NCI-H748 (cell line): ENCODE results near the gene MYCBP2.

ENCODE experiments used
- DNase-seq: peaks from one replicate; lab custom pipeline; 2025; ENCODE audit not compliant: unreplicated experiment; lab: John Stamatoyannopoulos, UW

Gene MYCBP2

DNA sequence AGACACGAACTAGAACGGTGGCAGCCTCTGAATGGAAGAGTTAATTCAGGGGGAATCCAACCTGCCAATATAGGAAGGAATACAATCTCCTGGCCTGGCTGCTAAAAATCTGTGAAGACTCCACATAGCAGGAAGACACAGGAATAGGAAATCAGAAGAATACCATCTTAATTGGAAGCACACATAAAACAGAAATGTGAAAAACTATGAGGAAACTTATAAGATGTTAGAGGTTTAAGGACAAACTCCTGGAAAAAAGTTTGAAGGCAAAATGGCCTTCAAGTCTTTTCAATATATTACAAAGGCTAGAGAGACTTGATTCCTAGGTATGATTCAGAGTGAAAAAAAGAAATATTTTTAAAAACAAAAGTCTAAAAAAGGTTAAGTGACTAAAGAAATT is 221.8 kb downstream of the MYCBP2 start:
- DNase-seq: no peak

DNA sequence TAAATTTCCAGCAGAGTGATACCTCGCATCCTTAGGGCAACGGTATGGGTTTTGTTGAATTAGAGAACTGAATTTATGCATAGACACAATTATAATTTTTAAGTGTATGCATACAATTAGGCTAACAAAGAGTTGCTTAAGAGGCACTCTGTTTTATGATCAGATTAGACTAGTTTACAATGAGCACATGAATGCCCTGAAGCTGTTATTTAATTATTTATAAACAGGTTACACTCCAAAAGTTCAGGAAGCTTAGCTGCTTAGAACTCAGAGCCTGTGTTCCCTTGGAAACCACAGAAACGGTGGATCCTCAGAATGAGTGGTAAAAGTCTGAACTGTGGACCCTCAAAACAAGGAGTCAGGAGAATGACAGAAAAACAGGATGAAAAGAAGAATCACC is 227.5 kb downstream of the MYCBP2 start:
- no peak for DNase-seq

DNA sequence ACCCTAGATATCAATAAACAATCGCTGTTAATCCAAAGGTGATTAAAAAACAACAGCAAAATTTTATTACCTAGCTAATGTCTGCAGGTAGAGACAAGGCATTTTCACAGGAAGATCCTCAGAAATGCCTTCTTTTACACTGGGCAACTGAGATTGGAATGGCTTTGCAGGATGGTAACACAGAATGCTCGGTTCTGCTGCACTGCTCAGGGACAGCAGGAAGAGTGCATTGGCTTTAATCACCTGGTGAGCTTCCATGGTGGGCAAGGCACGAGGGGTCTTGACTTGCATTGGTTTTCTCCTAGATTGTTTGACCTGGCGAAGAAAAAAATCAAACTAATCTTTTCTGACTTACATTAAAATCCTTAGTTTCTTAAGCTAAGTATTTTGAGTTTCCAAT is 231.6 kb downstream of the MYCBP2 start:
- DNase-seq: no peak

DNA sequence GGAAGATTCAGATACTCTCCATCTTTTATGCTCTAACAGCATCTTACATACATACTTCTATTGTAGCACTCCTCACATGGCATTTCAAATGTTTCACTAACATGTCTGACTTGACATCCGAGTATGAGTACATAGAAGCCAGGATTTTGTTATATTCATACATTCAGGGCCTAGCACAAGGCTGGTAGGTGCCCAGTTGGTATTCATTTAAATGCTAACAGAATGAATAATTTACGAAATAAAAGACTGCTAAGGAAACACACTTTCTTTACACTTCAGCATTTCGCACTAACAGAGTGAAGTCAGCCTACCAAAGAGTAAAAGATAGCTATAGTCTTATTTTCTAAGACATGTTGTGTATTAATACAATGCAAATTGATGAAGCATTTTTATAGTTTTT is 232.1 kb downstream of the MYCBP2 start:
- no peak for DNase-seq

DNA sequence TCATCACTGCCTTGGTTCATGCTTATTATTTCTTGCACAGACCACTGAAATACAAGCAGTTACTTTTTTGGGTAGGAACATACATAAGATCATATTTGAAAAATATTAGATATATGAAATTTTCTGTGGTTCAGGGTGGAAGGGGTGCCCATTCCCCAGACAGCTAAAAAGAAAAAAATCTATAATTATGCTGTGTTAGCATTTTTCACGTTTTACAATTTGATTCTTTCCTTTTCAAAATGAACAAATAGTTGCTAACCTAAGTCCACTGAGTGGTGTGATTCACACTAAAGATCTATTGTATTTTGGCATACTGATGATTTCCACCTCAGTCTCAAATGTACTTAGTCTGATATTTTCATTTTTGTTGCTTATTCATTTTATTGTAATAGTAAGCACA is 233.2 kb downstream of the MYCBP2 start:
- DNase-seq: no peak

DNA sequence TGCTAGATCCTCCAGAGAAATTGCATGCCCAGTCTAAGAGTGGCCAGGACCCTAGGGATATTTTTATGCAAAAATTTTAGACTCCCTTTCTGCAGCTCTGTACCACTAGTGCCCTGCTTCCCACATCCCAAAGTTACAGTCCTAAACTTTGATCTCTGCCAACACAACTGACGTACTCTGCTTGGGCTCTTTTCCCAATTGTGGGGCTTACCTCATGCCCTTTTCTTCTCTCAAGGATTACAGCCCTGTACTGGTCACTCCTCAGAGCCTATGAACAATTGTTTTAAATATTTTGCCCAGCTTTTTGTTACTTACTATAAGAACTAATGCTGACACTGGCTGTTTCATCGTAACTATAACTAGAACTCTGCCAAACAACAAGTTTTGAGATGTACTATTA is 242.1 kb downstream of the MYCBP2 start:
- DNase-seq: no peak

DNA sequence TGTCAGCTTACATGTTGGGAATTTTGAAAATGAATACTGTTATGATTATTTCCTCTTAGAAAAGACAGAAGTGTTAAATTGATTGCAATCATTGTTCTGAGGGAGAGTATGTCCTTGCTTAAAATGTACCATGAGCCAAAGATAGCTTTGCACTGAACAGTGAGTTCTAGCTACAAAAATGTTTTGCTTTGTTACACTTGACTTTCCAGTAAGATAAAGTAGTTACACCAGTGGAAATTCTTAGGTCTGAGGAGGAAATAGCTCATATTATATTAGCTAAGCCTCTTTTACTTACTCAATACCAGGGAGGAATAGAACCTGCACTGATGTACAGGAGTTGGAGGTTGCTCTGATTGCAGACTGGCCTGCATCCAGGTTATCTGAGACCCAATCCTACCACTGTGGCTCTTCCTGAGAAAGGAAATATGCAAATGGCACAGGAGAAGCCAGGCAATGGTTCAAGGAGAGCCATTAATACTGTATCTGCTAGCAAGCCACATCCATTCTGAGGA is 246.9 kb downstream of the MYCBP2 start:
- no peak for DNase-seq

DNA sequence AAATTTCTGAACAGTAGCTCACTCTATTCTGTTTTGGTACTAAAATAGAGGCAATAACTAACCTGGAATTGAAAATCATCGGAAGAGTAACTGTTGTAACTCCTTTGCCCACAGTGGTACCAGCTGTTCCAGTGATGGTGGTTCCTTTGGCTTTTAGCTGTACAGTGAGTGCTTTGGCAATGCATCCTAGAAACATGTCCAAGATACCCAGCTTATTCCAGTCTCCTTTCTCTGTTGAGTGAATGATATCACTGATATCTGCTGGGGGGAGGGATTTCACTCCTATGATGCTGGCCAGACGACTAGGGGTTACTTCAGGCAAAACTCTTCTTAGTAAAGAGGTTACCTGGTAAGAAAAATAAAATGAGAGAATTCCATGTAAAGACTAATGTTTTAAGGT is 259.4 kb downstream of the MYCBP2 start:
- DNase-seq: no peak

DNA sequence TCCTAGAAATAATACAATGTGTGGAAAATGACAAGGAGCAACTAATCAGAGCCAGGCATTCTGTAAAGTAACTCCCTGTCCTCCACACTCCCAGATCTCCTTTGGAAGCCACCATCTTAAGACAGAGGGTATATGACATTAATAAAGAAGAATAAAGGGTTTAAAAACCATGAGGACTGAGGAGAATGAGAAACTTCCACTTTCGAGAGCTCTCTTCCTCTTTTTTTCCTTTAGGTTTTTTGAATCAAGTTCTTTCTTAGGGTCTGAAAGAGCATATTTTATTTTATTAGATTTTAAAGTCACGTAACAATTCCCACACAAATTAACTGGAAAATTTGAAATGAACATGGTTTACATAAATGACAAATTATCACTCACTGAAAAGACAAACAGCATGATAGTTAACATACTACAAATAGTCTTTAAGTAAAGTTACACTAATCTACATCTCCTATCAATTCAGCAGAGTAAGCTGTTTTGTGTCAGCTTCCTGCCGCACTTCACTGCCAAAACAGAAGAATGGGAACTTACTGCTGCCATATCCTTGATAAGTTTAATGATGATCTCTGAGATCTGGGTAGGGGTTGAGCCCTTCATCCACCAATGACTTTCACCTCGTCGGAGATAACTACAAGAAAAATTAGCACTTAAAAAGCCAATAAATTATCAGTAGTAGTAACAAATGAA is 261.3 kb downstream of the MYCBP2 start:
- no peak for DNase-seq

DNA sequence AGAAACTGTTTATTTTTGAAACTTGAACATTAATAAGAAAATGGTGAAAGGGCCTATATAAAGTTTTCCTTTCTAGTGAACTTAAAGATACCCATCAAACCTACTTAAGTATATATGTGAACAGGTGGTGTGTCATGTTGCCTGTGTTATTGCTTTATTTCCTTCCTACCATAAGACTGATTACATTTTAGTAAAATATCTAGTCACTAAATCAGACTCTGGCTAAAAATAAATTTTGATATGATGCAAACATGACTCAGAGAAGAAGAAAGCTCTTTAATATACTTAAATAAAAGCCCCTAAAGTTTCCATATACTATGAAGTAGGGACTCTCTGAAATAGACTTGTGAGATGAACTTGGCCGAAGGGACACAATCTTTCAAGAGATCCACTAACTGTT is 264.8 kb downstream of the MYCBP2 start:
- DNase-seq: no peak

DNA sequence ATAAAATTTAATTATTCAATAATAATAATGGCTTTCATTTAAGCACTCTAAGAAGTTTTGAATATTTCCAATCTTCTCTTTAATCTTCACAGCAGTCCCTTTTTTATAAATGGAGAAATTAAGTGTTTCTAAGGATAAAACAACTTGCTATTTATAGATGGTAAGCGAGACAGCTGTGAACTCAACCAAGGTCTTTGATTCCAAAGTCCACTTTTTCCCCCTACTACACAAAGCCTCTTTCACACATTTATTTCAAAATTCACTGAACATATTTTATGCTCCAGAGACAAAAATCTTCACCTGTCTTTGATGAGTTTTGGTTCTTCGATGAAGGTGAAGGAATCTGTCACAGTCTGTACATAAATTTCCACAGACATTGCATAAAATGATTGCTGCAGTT is 265.5 kb downstream of the MYCBP2 start:
- no peak for DNase-seq

DNA sequence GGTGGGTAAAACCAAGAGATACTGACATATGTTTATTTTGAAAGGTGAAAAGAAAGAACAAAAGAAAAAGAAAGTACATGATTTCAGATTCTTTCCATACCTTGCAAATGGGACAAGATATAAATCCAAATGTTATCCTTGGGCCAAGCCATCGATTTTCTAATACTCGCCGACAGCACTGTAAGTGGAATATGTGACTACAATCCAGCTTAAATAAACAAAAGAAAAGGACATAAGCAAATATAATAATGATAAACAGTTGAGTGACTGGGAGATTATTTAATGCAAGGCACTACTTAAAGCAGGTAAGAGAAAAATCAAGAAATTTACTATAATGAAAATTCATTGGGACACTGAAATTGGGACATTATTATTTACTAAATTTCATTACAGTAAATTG is 270.0 kb downstream of the MYCBP2 start:
- DNase-seq: no peak

DNA sequence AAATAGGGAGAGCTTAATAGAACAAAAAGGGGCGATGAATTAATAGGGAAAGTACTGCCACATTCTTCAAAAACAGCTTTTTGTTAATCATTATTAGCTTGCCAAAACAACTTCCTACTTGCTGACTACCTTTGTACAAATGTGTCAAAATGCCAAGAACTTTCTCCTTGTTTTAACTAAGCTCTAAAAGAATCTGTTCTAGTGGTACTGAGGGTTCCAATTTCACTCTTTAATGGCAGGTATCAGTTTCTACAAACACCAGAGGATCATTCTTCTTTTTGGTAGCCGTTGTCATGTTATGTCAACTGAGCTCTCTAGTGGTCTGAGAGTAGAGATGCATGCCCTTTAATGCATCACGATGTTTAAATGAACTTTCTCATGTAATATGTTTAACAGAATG is 270.5 kb downstream of the MYCBP2 start:
- peak; percentile 8 for DNase-seq

DNA sequence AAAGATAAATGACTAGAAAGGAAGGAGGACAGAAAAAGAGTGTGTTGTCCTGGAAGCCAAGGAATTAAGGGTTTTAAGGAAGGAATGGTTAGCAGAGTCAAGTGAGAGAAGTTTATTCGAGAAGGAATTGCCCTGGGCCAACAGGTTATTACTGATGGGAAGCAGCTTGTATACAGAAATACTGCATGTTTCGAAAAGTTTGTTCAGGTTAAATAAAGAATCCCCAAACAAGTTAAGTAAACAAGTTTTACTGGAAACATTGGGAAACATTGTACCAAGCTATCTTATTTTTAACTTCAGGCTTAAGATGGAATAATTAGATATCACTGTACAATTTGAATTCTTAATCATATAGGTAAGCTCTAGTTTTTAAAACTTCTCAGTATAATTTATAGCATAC is 271.7 kb downstream of the MYCBP2 start:
- no peak for DNase-seq

DNA sequence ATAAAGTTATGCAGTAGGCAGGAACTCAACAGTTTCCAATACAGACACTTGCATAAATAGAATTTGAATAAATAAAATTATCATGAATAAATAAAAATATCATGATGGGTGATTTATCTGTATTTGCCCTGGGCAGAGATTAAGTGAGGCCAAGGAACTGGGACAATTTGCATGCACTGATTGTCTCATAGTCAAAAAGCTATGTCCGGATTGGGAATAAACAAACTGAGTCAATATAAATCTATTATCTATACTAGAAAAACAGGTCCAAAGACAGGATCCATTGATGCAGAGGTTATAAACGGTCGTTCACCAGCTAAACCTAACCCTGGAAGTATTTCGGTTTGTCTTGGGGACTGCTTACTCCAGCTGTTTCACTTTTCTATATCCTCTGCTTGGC is 273.7 kb downstream of the MYCBP2 start:
- DNase-seq: no peak

DNA sequence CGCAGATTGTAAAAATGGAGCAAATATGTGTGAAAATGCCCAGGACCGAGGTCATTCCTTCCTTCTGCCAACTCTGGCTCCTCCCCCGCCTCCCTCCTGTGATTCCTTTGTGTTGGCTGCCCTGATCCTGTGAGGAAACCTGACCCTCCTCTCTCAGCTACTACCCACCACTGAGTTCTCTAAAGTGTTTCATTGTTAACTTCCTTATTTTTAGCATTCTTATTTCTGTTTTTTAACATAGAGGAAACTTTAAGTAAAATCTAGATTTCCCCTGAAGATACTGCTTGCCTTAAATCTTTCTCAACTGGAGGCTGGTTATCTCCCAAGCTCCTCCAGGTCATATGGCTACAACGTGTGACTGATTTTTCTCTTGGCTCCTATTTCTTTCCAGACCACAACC is 278.2 kb downstream of the MYCBP2 start:
- DNase-seq: no peak

DNA sequence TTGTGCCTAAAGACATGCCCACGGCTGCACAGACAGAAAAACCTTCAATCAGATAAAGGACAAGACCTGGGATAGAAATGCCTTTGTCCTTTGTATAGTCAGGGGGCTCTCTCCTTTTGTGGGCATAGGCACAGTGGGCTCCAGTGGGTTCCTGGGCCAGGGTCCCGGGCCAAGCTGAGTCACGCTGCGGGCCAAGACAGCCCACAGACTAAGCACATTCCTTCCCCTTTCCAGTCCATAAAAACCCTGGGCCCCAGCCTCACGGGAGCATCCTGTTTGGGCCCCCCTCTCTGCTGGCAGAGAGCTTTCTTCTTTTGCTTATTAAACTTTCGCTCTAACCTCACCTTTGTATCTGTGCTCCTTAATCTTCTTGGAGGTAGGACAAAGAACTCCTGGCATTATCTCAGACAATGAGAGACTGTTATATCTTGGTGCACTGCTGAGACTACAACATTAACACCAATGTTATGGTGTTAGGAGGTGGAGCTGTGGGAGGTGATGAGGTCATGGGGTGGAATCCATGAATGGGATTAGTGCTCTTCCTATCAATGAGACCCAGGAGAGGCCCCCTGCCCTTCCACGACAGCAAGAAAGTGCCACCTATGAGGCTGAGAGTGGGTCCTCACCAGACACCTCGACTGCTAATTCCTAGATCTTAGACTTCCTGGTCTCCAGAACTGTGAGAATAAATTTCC is 279.1 kb downstream of the MYCBP2 start:
- no peak for DNase-seq

DNA sequence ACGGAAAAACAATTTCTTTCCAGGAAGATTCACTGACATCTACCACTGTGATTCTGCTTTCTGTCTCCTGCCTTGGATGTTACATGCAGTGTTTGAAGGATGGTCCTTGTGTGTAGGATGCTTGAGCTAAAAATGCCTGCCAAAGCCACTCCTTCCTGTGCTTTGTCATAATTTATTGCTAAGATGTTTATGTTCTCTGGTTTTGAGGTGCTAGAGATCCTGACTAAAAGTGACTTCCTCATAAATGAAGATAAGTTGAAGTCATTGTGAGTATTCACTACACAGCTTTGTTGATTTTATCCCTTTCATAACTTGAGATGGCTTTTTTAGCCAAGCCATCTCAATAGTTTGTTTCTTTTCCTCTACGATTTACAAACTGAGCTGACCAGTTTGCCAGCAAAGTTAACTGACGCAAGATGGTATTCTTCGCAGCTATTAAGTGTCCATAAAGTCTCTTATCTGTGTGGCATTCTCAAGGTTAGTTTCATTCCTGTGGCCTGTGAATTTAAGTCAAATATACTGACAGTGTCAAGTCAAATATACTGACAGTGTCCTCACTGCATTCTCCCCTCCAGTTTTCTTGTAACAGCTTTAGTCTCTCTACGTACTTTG is 284.2 kb downstream of the MYCBP2 start:
- DNase-seq: no peak

DNA sequence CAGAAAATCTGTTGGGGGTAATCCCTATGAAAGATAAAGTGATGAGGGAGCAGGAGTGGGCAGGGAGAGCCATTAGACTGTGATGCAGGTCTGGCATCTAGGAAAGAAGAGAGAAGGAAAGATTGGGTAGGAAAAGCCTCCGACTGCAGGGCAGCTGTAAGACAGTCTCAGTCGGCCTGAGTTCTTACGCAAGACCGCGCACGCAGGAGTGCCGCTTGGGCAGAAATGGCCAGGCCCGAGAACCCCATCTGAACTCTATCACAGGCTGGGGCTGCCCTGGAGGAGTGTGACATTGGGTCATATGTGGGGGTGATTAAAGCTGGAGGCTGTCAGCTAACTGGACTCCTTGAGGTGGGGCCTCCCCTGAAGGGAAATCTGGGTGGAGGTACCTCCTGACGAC is 286.1 kb downstream of the MYCBP2 start:
- no peak for DNase-seq

DNA sequence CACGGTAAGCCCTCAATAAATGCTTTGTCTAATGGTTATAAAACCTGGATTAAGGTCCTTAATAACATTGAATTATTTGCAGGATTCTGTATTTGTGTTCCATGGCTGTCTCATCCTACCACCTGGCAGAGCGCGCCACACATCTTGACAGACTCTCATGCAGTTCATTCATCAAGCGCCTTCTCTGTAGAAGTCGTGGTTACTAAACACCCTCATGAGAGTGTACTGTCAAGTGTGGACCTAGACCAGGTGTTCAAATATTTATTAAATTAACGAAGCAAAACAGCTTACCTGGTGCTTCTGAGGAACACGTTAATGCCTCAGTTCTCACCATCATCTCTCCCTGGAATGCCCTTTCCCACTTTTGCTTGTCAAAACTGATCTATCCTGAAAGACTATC is 286.8 kb downstream of the MYCBP2 start:
- DNase-seq: peak; percentile 83

DNA sequence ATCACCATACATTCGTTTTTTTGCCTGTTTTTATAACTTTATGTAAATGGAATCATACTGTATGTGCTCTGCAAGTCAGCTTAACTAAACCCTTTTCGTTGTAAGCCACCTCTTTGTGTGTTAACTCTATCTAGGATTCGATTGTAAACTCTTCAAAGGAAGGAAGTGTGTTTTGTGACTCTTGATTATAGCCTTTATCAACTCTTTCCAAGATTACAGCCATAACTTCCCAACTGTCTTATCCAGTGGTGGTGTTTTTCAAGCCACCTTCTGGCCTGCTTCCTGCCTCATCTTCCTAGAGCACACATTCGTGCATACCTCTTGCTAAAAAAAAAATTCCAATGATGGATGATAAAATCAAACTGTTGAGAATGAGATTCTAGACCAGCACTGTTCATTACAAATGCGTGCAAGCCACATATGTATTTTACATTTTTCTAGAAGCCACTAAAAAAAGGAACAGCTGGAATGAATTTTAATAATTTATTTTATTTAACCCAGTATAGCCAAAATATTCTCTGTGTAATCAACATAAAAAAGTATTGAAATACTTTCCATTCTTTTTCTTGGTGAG is 287.9 kb downstream of the MYCBP2 start:
- no peak for DNase-seq

DNA sequence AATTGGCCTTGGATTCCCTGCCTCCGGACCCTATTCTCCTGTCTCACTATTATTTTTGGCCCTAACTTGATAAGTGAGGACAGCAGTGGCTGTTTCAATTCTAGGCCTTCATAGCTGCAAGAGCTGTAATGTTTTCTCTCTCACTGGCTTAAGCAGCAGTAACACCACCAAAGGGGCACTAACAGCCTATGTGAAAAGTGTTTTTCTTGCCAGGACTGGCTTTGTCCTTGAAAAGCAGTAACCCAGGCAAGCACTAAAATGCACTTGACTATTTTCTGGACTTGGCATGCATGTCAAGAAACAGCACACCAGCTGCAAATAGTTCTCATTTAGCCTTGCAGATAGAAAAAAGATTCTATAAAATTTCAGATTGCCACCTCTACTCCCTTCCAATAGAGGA is 290.6 kb downstream of the MYCBP2 start:
- DNase-seq: no peak
